ENCODE data around the gene PFN1.

PFN1 gene

GRCh38 chr17:4897198-4897687 is 51.1 kb downstream of the PFN1 start:
- no peak for TF ChIP-seq CTCF (IDR thresholded peaks at IDR 0.05; ENCODE audit: low read depth, low read length, missing control alignments)
- no peak overlapping the region for H3K4me3 ChIP-seq (replicated peaks; ENCODE audit: low read depth, low read length)
- no peak for DNase-seq (ENCODE audit: extremely low read depth, low read depth)

GRCh38 chr17:4896332-4897197 is 51.8 kb downstream of the PFN1 start:
- DNase-seq (ENCODE audit: extremely low read depth, low read depth): no peak
- TF ChIP-seq CTCF (IDR thresholded peaks at IDR 0.05; ENCODE audit: low read depth, low read length, missing control alignments): no peak
- no peak overlapping the region for H3K4me3 ChIP-seq (replicated peaks; ENCODE audit: low read depth, low read length)

- H3K4me3 ChIP-seq (replicated peaks; ENCODE audit: low read depth, low read length): no peak overlapping the region
- DNase-seq (ENCODE audit: extremely low read depth, low read depth): no peak
- TF ChIP-seq CTCF (IDR thresholded peaks at IDR 0.05; ENCODE audit: low read depth, low read length, missing control alignments): no peak
Measured at GRCh38 chr17:4895657-4896331, 52.5 kb downstream of the PFN1 start.
